ENCODE data around the gene LDLRAD4. TPM values are rescaled to one million over a fixed set of nuclear protein-coding genes. Genes with fewer than 3 reads are reported as not detected.
A peak's percentile ranks its signal among the peaks of the same experiment; 100 is the strongest.

Gene LDLRAD4
- polyA plus RNA-seq: 10 to 100 TPM in 1 of 4 donors, 1 to 10 TPM in 3; 2.7 to 17.6 (median 7.0) TPM
- long read RNA-seq, donor 1: 0 reads
- long read RNA-seq, donor 2, full-length matches to known transcripts: 1 of 1 reads
- long read RNA-seq, donor 2, partial matches to known transcripts: 0 of 1 reads
- long read RNA-seq, donor 2, other reads (novel, unspliced or antisense): 0 of 1 reads
- long read RNA-seq, donor 3, full-length matches to known transcripts: 2 of 2 reads
- long read RNA-seq, donor 3, partial matches to known transcripts: 0 of 2 reads
- long read RNA-seq, donor 3, other reads (novel, unspliced or antisense): 0 of 2 reads
- long read RNA-seq, donor 4: 0 reads
- long read RNA-seq, donor 5, full-length matches to known transcripts: 1 of 1 reads
- long read RNA-seq, donor 5, partial matches to known transcripts: 0 of 1 reads
- long read RNA-seq, donor 5, other reads (novel, unspliced or antisense): 0 of 1 reads
- long read RNA-seq, donor 6, full-length matches to known transcripts: 1 of 1 reads
- long read RNA-seq, donor 6, partial matches to known transcripts: 0 of 1 reads
- long read RNA-seq, donor 6, other reads (novel, unspliced or antisense): 0 of 1 reads
- long read RNA-seq, donor 7, full-length matches to known transcripts: 4 of 26 reads
- long read RNA-seq, donor 7, partial matches to known transcripts: 22 of 26 reads
- long read RNA-seq, donor 7, other reads (novel, unspliced or antisense): 0 of 26 reads
- long read RNA-seq, donor 8: 0 reads
- long read RNA-seq, donor 9: 0 reads
- long read RNA-seq, donor 10, full-length matches to known transcripts: 2 of 2 reads
- long read RNA-seq, donor 10, partial matches to known transcripts: 0 of 2 reads
- long read RNA-seq, donor 10, other reads (novel, unspliced or antisense): 0 of 2 reads

DNA sequence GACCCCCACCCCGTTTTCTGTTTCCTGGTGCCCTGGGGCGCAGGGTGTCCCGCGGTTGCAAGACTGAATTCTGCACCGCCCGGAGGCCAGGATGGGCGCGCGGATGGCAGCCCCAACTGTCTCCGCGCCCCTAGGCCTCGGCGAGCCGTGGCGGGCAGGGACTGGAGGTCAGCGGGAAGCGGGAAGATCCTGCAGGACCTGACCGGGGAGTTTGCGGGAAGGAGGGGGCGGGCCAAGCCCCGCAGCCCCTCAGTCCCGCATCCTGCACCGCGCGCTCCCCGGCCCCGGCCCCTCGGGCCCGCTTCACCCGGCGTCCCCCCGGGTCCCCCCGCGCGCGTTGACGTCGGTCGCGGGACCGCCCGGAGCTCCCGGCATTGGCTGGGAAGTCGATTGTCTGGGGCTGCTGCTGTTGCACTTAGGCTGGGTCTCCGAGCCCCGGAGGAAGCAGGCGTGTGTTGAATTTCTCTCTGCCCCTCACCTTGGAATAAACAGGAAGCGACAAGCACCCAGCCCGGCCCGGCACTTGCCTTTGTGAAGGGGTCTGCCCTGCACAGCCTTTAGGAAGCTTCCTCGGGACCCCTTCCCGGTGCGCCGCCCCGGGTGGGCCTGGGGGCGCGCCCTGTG, at the start of gene LDLRAD4:
LDLRAD4 (plus strand) TSS at position 393 of the 624 bp plus-strand sequence.
- DNase-seq (peak; percentile 53 to 68), FAIRE-seq (no peak)
- Histone ChIP-seq H3K4me1 (ENCODE audit: control insufficient read depth in 3 of 3, insufficient read depth in 2 of 3, low read depth in 1 of 3, low read length in 2 of 3) (peaks cover 6 to 15% (median 10%) of the 10 kb centered on the region in 3 donors), H3K9me3 (ENCODE audit: control insufficient read depth in 2 of 2, insufficient read depth in 1 of 2, low read depth in 1 of 2, low read length in 1 of 2) (no peaks in the 10 kb centered on the region), H3K36me3 (ENCODE audit: control insufficient read depth in 3 of 3, insufficient read depth in 2 of 3, low read depth in 1 of 3, low read length in 3 of 3) (peaks cover 0 to 2% (median 0%) of the 10 kb centered on the region in 3 donors), H3K27ac (ENCODE audit: low read depth in 1 of 3, low read length in 2 of 3) (peak within 1 kb of the TSS; percentile 17 to 73 (median 45)), H3K27me3 (ENCODE audit: control insufficient read depth in 3 of 3, insufficient read depth in 3 of 3, low read length in 3 of 3) (peaks cover 0 to 24% (median 0%) of the 10 kb centered on the region in 3 donors), H3K4me3 (ENCODE audit: low read depth in 1 of 3, low read length in 3 of 3) (peak within 1 kb of the TSS; percentile 52 to 91 (median 66))
- 1 to 2% (median 1%) methylated on average over 51 to 57 of the region's 57 CpGs for WGBS, 3 donors

DNA sequence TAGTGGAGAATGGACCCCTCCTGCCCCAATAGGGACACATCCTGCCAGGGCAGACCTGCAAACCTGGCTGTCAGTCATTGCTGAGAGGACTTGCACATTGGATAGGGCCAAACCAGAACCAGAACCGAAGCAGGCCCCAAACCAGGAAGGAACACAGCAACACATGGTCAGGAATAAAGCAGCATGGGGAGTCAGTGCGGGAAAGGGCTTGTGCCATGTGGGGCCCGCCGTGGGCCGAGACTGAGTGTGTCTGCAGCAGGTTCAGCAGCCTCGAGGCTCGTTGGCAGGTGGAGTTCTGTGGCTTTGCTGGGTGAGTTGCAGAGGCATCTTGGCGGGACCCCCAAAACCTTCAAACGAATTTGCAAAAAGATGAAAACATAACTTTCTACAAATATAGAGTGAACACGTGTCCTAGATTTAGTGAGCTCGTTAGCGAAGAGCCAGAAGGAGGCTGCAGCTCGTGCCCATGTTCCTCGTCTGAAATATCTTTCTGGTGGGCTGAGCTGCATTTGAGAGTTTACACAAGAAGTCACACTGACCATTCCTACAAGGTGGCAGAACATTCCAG, 44.9 kb upstream of the LDLRAD4 start:
- peaks cover 0 to 7% (median 4%) of the 10 kb centered on the region in 3 donors for H3K4me1 ChIP-seq (ENCODE audit: control insufficient read depth in 3 of 3, insufficient read depth in 2 of 3, low read depth in 1 of 3, low read length in 2 of 3)
- DNase-seq (no peak), FAIRE-seq (no peak)
- WGBS, 3 donors: 86 to 90% (median 86%) methylated on average over 14 of the region's 14 CpGs
- no peaks in the 10 kb centered on the region for H3K27me3 ChIP-seq (ENCODE audit: control insufficient read depth in 3 of 3, insufficient read depth in 3 of 3, low read length in 3 of 3)
- no peaks in the 10 kb centered on the region for H3K9me3 ChIP-seq (ENCODE audit: control insufficient read depth in 2 of 2, insufficient read depth in 1 of 2, low read depth in 1 of 2, low read length in 1 of 2)
- H3K4me3 ChIP-seq (ENCODE audit: low read depth in 1 of 3, low read length in 3 of 3): no peak overlapping the region
- no peak overlapping the region for H3K27ac ChIP-seq (ENCODE audit: low read depth in 1 of 3, low read length in 2 of 3)
- H3K36me3 ChIP-seq (ENCODE audit: control insufficient read depth in 3 of 3, insufficient read depth in 2 of 3, low read depth in 1 of 3, low read length in 3 of 3): no peaks in the 10 kb centered on the region

DNA sequence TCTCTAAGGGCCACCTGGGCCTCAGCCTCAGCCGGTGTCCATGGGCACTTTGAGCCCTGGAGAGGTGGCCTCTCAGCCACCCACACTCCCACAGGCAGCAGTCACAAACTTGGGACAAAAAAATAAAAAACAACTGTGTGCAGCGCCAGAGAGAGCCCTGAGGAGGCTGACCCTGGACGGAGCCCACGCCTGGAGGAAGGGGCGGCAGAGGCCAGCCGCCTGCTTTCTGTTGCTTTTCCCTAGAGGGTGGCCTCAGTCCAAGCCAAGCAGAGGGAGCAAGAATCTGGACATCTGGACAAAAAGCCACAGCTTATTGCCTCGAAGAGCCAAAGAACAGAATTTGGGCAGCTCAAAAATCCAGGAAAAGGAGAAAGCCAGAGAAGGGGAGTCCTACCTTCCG, 43.3 kb upstream of the LDLRAD4 start:
- Histone ChIP-seq H3K27me3 (ENCODE audit: control insufficient read depth in 3 of 3, insufficient read depth in 3 of 3, low read length in 3 of 3) (no peaks in the 10 kb centered on the region), H3K9me3 (ENCODE audit: control insufficient read depth in 2 of 2, insufficient read depth in 1 of 2, low read depth in 1 of 2, low read length in 1 of 2) (no peaks in the 10 kb centered on the region), H3K4me3 (ENCODE audit: low read depth in 1 of 3, low read length in 3 of 3) (no peak overlapping the region), H3K4me1 (ENCODE audit: control insufficient read depth in 3 of 3, insufficient read depth in 2 of 3, low read depth in 1 of 3, low read length in 2 of 3) (peaks cover 3 to 19% (median 4%) of the 10 kb centered on the region in 3 donors), H3K36me3 (ENCODE audit: control insufficient read depth in 3 of 3, insufficient read depth in 2 of 3, low read depth in 1 of 3, low read length in 3 of 3) (no peaks in the 10 kb centered on the region), H3K27ac (ENCODE audit: low read depth in 1 of 3, low read length in 2 of 3) (no peak overlapping the region)
- 60 to 75% (median 67%) methylated on average over 8 of the region's 8 CpGs for WGBS, 3 donors
- FAIRE-seq: no peak
- DNase-seq: no peak

DNA sequence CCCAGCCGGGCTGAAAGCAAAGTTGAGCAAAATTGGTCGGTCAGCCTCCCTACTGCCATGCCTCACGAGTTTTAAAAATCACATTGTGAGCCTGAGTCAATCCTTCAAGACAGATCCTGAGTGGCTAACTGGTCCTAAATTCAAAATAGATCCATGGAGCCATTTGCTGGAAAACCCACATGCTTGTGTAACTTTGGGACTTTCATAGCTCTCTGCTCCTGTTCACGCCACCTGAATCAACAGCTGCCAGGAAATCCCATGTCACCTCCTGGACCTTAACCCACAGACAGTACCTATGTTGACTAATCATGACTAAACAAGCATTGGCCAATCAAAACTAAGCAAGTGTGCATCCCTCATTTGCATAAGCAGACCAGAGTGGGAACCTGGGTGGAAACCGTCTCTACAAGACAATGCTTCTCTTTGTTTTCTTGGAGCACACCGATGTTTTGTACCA, 42.8 kb upstream of the LDLRAD4 start:
- FAIRE-seq: no peak
- H3K27me3 ChIP-seq (ENCODE audit: control insufficient read depth in 3 of 3, insufficient read depth in 3 of 3, low read length in 3 of 3): no peaks in the 10 kb centered on the region
- DNase-seq: peak; percentile 51 to 80
- H3K4me3 ChIP-seq (ENCODE audit: low read depth in 1 of 3, low read length in 3 of 3): no peak overlapping the region
- H3K9me3 ChIP-seq (ENCODE audit: control insufficient read depth in 2 of 2, insufficient read depth in 1 of 2, low read depth in 1 of 2, low read length in 1 of 2): no peaks in the 10 kb centered on the region
- 74 to 84% (median 76%) methylated on average over 6 of the region's 6 CpGs for WGBS, 3 donors
- no peaks in the 10 kb centered on the region for H3K36me3 ChIP-seq (ENCODE audit: control insufficient read depth in 3 of 3, insufficient read depth in 2 of 3, low read depth in 1 of 3, low read length in 3 of 3)
- no peak overlapping the region for H3K27ac ChIP-seq (ENCODE audit: low read depth in 1 of 3, low read length in 2 of 3)
- peaks cover 3 to 19% (median 4%) of the 10 kb centered on the region in 3 donors for H3K4me1 ChIP-seq (ENCODE audit: control insufficient read depth in 3 of 3, insufficient read depth in 2 of 3, low read depth in 1 of 3, low read length in 2 of 3)

DNA sequence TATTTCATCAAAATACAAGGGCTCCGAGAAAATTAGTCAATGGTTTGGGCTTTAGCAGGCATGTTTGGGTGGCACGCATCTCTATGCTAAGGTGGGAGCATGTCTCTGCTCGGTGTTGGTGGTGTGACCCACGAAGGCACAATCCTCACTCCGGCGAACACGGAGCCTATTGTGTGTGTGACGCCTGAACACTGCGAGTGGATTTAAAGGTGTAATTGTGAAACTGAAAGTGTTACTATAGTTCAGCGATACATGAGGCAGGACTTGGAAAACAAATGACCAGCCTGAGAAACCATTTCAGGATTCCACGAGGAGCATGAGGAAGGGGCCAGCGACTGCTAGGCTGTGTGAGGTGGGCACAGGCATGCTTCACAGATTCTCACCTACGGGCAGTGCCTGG, 41.7 kb upstream of the LDLRAD4 start:
- WGBS, 3 donors: 10 to 65% (median 31%) methylated on average over 13 of the region's 13 CpGs
- DNase-seq: peak; percentile 37 to 85
- peak overlapping the region in 1 of 3 donors; percentile 24 for H3K4me3 ChIP-seq (ENCODE audit: low read depth in 1 of 3, low read length in 3 of 3)
- no peaks in the 10 kb centered on the region for H3K27me3 ChIP-seq (ENCODE audit: control insufficient read depth in 3 of 3, insufficient read depth in 3 of 3, low read length in 3 of 3)
- H3K4me1 ChIP-seq (ENCODE audit: control insufficient read depth in 3 of 3, insufficient read depth in 2 of 3, low read depth in 1 of 3, low read length in 2 of 3): peaks cover 3 to 20% (median 4%) of the 10 kb centered on the region in 3 donors
- peak overlapping the region in 2 of 3 donors; percentile 34 to 68 for H3K27ac ChIP-seq (ENCODE audit: low read depth in 1 of 3, low read length in 2 of 3)
- H3K9me3 ChIP-seq (ENCODE audit: control insufficient read depth in 2 of 2, insufficient read depth in 1 of 2, low read depth in 1 of 2, low read length in 1 of 2): no peaks in the 10 kb centered on the region
- FAIRE-seq: no peak
- H3K36me3 ChIP-seq (ENCODE audit: control insufficient read depth in 3 of 3, insufficient read depth in 2 of 3, low read depth in 1 of 3, low read length in 3 of 3): no peaks in the 10 kb centered on the region

DNA sequence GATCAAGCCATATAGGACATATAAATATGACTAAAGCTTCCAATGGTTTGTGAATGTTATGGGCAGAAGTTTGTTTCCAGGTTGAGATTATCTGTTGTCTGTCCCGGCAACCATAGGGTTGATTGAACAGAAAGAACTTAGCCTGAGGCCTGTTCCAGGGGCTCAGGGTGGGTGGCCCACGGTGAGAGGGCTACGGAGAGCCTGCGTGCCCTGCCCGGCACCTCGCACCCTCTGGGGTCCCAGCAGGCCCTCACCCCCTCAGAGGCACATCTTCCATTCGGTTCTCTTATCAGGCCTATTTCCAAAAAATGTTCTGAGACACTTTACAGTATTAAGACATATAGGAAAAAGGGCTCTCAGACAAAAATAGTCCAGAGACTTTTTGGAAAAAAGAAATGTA, 40.4 kb upstream of the LDLRAD4 start:
- Histone ChIP-seq H3K27ac (ENCODE audit: low read depth in 1 of 3, low read length in 2 of 3) (no peak overlapping the region), H3K4me3 (ENCODE audit: low read depth in 1 of 3, low read length in 3 of 3) (no peak overlapping the region), H3K4me1 (ENCODE audit: control insufficient read depth in 3 of 3, insufficient read depth in 2 of 3, low read depth in 1 of 3, low read length in 2 of 3) (peaks cover 3 to 27% (median 4%) of the 10 kb centered on the region in 3 donors), H3K9me3 (ENCODE audit: control insufficient read depth in 2 of 2, insufficient read depth in 1 of 2, low read depth in 1 of 2, low read length in 1 of 2) (no peaks in the 10 kb centered on the region), H3K36me3 (ENCODE audit: control insufficient read depth in 3 of 3, insufficient read depth in 2 of 3, low read depth in 1 of 3, low read length in 3 of 3) (no peaks in the 10 kb centered on the region), H3K27me3 (ENCODE audit: control insufficient read depth in 3 of 3, insufficient read depth in 3 of 3, low read length in 3 of 3) (no peaks in the 10 kb centered on the region)
- DNase-seq: no peak
- 83 to 88% (median 87%) methylated on average over 7 of the region's 7 CpGs for WGBS, 3 donors
- FAIRE-seq: no peak

DNA sequence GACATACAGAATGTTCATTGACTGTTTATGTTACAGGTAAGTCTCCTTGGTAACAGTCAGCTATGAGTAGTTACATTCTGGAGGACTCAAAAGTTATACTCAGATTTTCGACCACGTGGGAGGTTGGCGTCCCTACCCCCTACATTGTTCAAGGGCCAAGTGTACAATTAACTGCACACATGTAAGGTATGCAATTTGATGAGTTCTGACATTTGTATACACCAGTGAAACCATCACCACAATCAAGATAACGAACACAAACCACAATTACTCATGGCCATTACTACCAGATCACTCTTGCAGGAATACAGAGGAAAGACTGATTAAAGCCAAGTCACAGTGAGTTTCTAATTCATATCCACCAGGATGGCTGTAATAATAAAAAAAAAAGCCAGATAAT, 39.6 kb upstream of the LDLRAD4 start:
- peak overlapping the region in 2 of 3 donors; percentile 34 to 46 for H3K27ac ChIP-seq (ENCODE audit: low read depth in 1 of 3, low read length in 2 of 3)
- WGBS, 3 donors: 53 to 74% (median 53%) methylated on average over 4 of the region's 4 CpGs

More for the DNA sequence above, 39.6 kb upstream of the LDLRAD4 start:
- H3K4me1 ChIP-seq (ENCODE audit: control insufficient read depth in 3 of 3, insufficient read depth in 2 of 3, low read depth in 1 of 3, low read length in 2 of 3): peaks cover 3 to 27% (median 4%) of the 10 kb centered on the region in 3 donors
- H3K9me3 ChIP-seq (ENCODE audit: control insufficient read depth in 2 of 2, insufficient read depth in 1 of 2, low read depth in 1 of 2, low read length in 1 of 2): no peaks in the 10 kb centered on the region
- no peak overlapping the region for H3K4me3 ChIP-seq (ENCODE audit: low read depth in 1 of 3, low read length in 3 of 3)
- no peaks in the 10 kb centered on the region for H3K36me3 ChIP-seq (ENCODE audit: control insufficient read depth in 3 of 3, insufficient read depth in 2 of 3, low read depth in 1 of 3, low read length in 3 of 3)
- no peaks in the 10 kb centered on the region for H3K27me3 ChIP-seq (ENCODE audit: control insufficient read depth in 3 of 3, insufficient read depth in 3 of 3, low read length in 3 of 3)
- FAIRE-seq (no peak), DNase-seq (peak; percentile 30 to 37)

Measured in small intestine (tissue), 16 donors.